H1 (cell line): ENCODE data around the gene CCL25. TPM values are rescaled to one million over a fixed set of nuclear protein-coding genes. Genes with fewer than 3 reads are reported as not detected.

Experiments used
- CEBPB ChIP-seq: IDR thresholded peaks from 2 replicates; pipeline ENCODE4 v1.6.1; 2012; ENCODE audit warnings: low read depth, low read length
- EGR1 ChIP-seq: IDR thresholded peaks from 2 replicates; pipeline ENCODE4 v1.6.1; 2011; ENCODE audit warnings: low read depth, low read length, borderline replicate concordance
- RAD21 ChIP-seq, 2 experiments: IDR thresholded peaks in 1 of 2; conservative IDR thresholded peaks in 1 of 2; 2 replicates each; pipeline ENCODE4 v1.6.1; 2011; ENCODE audit warnings: low read depth in 2 of 2, low read length in 2 of 2, improper control_type of control experiment in 1 of 2, inconsistent platforms in 1 of 2, mild to moderate bottlenecking in 1 of 2, moderate library complexity in 1 of 2
- polyA plus RNA-seq, 7 experiments: library from polyadenylated mRNA; depleted of rRNA in 3 of 7; stranded (reverse) in 5 of 7; unstranded in 2 of 7; fragments of >200 nt in 5 of 7; fragments of 200-250 nt in 2 of 7; gene quantifications; 1 replicate in 5 of 7; 2 replicates in 1 of 7; 4 replicates in 1 of 7; pipeline versions ENCODE4 v1.2.1 to v1.2.3, GENCODE V29; 2011 to 2013; ENCODE audit warnings: missing spikeins in 2 of 7, mixed read lengths in 2 of 7
- total RNA-seq: library from RNA; stranded (reverse); fragmentation: NEBNext Ultra II Directional; extraction: Animal tissue kit (Norgen Biotek cat#: 25700); gene quantifications from 2 replicates; pipeline ENCODE4 v1.2.1, GENCODE V29; 2021
- TF ChIP-seq, protein P1 (sequence below): IDR thresholded peaks from 2 replicates; pipeline ENCODE4 v1.6.1; 2012; ENCODE audit warnings: inconsistent platforms
- TF ChIP-seq, protein P2 (sequence below), 3 experiments: IDR thresholded peaks; 1 replicate in 2 of 3; 2 replicates in 1 of 3; pipeline versions ENCODE4 v1.5.1 to v1.6.1; 2011; ENCODE audit warnings: low read length in 3 of 3, mild to moderate bottlenecking in 3 of 3, inconsistent platforms in 2 of 3, low read depth in 1 of 3, moderate library complexity in 1 of 3; ENCODE audit not compliant: insufficient read depth in 1 of 3; ENCODE audit errors: control extremely low read depth in 1 of 3

The CCL25 gene
- total and polyA plus RNA-seq, 2 of the 8 experiments (the other 6 are each of a cell fraction or from before 2014, with no cell fraction given): 0.59 TPM; not detected in 1

DNA sequence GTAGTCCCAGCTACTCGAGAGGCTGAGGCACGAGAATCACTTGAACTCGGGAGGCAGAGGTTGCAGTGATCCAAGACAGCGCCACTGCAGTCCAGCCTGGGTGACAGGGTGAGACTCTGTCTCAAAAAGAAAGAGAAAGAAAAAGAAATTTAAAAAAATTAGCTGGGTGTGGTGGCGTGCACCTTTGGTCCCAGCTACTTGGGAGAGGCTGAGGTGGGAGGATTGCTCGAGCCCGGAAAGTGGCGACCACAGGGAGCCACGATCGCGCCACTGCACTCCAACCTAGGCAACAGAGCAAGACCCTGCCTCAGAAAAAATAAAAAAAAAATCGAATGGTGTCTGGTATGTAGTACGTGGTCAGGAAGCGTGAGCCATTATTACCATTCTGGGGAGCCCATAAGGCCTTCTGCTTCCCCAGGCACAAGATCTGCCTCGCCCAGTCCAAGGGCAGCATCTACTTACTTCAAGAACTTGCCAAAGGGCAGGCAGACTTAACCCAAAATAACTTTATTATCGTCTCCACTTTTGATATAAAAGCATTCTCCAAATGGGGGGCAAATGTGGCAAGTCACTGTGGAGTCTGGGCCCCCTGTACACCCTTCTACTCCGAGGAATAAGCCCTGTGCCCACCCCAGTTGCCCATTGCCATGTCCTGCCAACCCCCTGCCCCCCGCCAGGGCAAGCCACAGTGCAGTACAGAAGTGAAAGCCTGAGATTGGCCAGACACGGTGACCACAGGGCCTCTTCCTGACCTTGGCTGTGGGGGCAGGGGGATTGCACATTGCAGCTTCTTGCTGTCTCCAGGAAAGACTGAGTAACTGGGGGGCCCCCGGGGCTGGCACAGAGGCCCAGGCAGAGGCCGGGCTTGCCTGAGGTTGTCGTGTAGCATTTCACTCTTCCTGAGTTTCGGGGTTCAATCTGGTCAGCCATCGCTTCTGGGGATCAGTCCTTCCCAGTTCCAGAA lies 12.6 kb downstream of the CCL25 start (continued):
- TF ChIP-seq CEBPB: no peak
- no peak for TF ChIP-seq EGR1
- TF ChIP-seq, protein P1, sequence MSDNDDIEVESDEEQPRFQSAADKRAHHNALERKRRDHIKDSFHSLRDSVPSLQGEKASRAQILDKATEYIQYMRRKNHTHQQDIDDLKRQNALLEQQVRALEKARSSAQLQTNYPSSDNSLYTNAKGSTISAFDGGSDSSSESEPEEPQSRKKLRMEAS: no peak
- TF ChIP-seq, protein P2, sequence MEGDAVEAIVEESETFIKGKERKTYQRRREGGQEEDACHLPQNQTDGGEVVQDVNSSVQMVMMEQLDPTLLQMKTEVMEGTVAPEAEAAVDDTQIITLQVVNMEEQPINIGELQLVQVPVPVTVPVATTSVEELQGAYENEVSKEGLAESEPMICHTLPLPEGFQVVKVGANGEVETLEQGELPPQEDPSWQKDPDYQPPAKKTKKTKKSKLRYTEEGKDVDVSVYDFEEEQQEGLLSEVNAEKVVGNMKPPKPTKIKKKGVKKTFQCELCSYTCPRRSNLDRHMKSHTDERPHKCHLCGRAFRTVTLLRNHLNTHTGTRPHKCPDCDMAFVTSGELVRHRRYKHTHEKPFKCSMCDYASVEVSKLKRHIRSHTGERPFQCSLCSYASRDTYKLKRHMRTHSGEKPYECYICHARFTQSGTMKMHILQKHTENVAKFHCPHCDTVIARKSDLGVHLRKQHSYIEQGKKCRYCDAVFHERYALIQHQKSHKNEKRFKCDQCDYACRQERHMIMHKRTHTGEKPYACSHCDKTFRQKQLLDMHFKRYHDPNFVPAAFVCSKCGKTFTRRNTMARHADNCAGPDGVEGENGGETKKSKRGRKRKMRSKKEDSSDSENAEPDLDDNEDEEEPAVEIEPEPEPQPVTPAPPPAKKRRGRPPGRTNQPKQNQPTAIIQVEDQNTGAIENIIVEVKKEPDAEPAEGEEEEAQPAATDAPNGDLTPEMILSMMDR (IDR thresholded peaks at IDR 0.05; ENCODE audit: control extremely low read depth in 1 of 3, insufficient read depth in 1 of 3, low read depth in 1 of 3, low read length in 3 of 3): no peak
- TF ChIP-seq RAD21 (IDR thresholded peaks at IDR 0.05 in 1 of 2, conservative IDR thresholded peaks at IDR 0.05 in 1 of 2; ENCODE audit: low read depth in 2 of 2, low read length in 2 of 2): no peak
